ENCODE measurements around the gene G6PC2. TPM values are rescaled to one million over a fixed set of nuclear protein-coding genes. Genes with fewer than 3 reads are reported as not detected.

Gene G6PC2
- total RNA-seq, 1 experiment from 2014 or later: not detected

GRCh38 chr2:168928113-168928831 lies 27.2 kb downstream of the G6PC2 start (continued):
- TF ChIP-seq, protein P1, sequence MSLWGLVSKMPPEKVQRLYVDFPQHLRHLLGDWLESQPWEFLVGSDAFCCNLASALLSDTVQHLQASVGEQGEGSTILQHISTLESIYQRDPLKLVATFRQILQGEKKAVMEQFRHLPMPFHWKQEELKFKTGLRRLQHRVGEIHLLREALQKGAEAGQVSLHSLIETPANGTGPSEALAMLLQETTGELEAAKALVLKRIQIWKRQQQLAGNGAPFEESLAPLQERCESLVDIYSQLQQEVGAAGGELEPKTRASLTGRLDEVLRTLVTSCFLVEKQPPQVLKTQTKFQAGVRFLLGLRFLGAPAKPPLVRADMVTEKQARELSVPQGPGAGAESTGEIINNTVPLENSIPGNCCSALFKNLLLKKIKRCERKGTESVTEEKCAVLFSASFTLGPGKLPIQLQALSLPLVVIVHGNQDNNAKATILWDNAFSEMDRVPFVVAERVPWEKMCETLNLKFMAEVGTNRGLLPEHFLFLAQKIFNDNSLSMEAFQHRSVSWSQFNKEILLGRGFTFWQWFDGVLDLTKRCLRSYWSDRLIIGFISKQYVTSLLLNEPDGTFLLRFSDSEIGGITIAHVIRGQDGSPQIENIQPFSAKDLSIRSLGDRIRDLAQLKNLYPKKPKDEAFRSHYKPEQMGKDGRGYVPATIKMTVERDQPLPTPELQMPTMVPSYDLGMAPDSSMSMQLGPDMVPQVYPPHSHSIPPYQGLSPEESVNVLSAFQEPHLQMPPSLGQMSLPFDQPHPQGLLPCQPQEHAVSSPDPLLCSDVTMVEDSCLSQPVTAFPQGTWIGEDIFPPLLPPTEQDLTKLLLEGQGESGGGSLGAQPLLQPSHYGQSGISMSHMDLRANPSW (CRISPR knock-in tag; conservative IDR thresholded peaks at IDR 0.05; ENCODE audit: low read depth): no peak
- no peak for TF ChIP-seq MYBL2 (CRISPR knock-in tag; IDR thresholded peaks at IDR 0.05)
- no peak for TF ChIP-seq TEAD1 (CRISPR knock-in tag; IDR thresholded peaks at IDR 0.05)
- no peak for TF ChIP-seq SMAD3 (CRISPR knock-in tag; IDR thresholded peaks at IDR 0.05; ENCODE audit: borderline replicate concordance)
- TF ChIP-seq, protein P2, sequence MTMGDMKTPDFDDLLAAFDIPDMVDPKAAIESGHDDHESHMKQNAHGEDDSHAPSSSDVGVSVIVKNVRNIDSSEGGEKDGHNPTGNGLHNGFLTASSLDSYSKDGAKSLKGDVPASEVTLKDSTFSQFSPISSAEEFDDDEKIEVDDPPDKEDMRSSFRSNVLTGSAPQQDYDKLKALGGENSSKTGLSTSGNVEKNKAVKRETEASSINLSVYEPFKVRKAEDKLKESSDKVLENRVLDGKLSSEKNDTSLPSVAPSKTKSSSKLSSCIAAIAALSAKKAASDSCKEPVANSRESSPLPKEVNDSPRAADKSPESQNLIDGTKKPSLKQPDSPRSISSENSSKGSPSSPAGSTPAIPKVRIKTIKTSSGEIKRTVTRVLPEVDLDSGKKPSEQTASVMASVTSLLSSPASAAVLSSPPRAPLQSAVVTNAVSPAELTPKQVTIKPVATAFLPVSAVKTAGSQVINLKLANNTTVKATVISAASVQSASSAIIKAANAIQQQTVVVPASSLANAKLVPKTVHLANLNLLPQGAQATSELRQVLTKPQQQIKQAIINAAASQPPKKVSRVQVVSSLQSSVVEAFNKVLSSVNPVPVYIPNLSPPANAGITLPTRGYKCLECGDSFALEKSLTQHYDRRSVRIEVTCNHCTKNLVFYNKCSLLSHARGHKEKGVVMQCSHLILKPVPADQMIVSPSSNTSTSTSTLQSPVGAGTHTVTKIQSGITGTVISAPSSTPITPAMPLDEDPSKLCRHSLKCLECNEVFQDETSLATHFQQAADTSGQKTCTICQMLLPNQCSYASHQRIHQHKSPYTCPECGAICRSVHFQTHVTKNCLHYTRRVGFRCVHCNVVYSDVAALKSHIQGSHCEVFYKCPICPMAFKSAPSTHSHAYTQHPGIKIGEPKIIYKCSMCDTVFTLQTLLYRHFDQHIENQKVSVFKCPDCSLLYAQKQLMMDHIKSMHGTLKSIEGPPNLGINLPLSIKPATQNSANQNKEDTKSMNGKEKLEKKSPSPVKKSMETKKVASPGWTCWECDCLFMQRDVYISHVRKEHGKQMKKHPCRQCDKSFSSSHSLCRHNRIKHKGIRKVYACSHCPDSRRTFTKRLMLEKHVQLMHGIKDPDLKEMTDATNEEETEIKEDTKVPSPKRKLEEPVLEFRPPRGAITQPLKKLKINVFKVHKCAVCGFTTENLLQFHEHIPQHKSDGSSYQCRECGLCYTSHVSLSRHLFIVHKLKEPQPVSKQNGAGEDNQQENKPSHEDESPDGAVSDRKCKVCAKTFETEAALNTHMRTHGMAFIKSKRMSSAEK (CRISPR knock-in tag; IDR thresholded peaks at IDR 0.05; ENCODE audit: borderline replicate concordance): no peak
- no peak for TF ChIP-seq NR1H2 (CRISPR knock-in tag; IDR thresholded peaks at IDR 0.05)
- no peak for TF ChIP-seq CBFB (CRISPR knock-in tag; IDR thresholded peaks at IDR 0.05; ENCODE audit: low read depth)
- TF ChIP-seq, protein P3, sequence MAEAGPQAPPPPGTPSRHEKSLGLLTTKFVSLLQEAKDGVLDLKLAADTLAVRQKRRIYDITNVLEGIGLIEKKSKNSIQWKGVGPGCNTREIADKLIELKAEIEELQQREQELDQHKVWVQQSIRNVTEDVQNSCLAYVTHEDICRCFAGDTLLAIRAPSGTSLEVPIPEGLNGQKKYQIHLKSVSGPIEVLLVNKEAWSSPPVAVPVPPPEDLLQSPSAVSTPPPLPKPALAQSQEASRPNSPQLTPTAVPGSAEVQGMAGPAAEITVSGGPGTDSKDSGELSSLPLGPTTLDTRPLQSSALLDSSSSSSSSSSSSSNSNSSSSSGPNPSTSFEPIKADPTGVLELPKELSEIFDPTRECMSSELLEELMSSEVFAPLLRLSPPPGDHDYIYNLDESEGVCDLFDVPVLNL (CRISPR knock-in tag; IDR thresholded peaks at IDR 0.05; ENCODE audit: borderline replicate concordance, low read depth): no peak
- TF ChIP-seq, protein P4, sequence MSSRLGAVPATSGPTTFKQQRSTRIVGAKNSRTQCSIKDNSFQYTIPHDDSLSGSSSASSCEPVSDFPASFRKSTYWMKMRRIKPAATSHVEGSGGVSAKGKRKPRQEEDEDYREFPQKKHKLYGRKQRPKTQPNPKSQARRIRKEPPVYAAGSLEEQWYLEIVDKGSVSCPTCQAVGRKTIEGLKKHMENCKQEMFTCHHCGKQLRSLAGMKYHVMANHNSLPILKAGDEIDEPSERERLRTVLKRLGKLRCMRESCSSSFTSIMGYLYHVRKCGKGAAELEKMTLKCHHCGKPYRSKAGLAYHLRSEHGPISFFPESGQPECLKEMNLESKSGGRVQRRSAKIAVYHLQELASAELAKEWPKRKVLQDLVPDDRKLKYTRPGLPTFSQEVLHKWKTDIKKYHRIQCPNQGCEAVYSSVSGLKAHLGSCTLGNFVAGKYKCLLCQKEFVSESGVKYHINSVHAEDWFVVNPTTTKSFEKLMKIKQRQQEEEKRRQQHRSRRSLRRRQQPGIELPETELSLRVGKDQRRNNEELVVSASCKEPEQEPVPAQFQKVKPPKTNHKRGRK (CRISPR knock-in tag; IDR thresholded peaks at IDR 0.05; ENCODE audit: borderline replicate concordance): no peak
- TF ChIP-seq PRRX2 (CRISPR knock-in tag; IDR thresholded peaks at IDR 0.05): no peak

- H3K27me3 Mint-ChIP-seq (ENCODE audit: low read depth): no peaks in the 10 kb centered on the region
- CTCF ChIA-PET: no interaction called here
- POLR2A ChIA-PET: no interaction called here
- DNase-seq (ENCODE audit: low spot score) (no peak), ATAC-seq (no peak)
- no peak overlapping the region for H3K27ac Mint-ChIP-seq
- H3K4me1 Mint-ChIP-seq: peaks cover 9% of the 10 kb centered on the region
- H3K36me3 Mint-ChIP-seq: no peaks in the 10 kb centered on the region
- H3K4me3 Mint-ChIP-seq: no peak overlapping the region
- peaks cover 5% of the 10 kb centered on the region for H3K9me3 Mint-ChIP-seq
- TF ChIP-seq, protein P5, sequence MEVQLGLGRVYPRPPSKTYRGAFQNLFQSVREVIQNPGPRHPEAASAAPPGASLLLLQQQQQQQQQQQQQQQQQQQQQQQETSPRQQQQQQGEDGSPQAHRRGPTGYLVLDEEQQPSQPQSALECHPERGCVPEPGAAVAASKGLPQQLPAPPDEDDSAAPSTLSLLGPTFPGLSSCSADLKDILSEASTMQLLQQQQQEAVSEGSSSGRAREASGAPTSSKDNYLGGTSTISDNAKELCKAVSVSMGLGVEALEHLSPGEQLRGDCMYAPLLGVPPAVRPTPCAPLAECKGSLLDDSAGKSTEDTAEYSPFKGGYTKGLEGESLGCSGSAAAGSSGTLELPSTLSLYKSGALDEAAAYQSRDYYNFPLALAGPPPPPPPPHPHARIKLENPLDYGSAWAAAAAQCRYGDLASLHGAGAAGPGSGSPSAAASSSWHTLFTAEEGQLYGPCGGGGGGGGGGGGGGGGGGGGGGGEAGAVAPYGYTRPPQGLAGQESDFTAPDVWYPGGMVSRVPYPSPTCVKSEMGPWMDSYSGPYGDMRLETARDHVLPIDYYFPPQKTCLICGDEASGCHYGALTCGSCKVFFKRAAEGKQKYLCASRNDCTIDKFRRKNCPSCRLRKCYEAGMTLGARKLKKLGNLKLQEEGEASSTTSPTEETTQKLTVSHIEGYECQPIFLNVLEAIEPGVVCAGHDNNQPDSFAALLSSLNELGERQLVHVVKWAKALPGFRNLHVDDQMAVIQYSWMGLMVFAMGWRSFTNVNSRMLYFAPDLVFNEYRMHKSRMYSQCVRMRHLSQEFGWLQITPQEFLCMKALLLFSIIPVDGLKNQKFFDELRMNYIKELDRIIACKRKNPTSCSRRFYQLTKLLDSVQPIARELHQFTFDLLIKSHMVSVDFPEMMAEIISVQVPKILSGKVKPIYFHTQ (CRISPR knock-in tag; IDR thresholded peaks at IDR 0.05): no peak
- TF ChIP-seq, protein P6, sequence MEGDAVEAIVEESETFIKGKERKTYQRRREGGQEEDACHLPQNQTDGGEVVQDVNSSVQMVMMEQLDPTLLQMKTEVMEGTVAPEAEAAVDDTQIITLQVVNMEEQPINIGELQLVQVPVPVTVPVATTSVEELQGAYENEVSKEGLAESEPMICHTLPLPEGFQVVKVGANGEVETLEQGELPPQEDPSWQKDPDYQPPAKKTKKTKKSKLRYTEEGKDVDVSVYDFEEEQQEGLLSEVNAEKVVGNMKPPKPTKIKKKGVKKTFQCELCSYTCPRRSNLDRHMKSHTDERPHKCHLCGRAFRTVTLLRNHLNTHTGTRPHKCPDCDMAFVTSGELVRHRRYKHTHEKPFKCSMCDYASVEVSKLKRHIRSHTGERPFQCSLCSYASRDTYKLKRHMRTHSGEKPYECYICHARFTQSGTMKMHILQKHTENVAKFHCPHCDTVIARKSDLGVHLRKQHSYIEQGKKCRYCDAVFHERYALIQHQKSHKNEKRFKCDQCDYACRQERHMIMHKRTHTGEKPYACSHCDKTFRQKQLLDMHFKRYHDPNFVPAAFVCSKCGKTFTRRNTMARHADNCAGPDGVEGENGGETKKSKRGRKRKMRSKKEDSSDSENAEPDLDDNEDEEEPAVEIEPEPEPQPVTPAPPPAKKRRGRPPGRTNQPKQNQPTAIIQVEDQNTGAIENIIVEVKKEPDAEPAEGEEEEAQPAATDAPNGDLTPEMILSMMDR (IDR thresholded peaks at IDR 0.05): no peak
- no peak for TF ChIP-seq ZBTB21 (CRISPR knock-in tag; IDR thresholded peaks at IDR 0.05; ENCODE audit: borderline replicate concordance)
- TF ChIP-seq, protein P7, sequence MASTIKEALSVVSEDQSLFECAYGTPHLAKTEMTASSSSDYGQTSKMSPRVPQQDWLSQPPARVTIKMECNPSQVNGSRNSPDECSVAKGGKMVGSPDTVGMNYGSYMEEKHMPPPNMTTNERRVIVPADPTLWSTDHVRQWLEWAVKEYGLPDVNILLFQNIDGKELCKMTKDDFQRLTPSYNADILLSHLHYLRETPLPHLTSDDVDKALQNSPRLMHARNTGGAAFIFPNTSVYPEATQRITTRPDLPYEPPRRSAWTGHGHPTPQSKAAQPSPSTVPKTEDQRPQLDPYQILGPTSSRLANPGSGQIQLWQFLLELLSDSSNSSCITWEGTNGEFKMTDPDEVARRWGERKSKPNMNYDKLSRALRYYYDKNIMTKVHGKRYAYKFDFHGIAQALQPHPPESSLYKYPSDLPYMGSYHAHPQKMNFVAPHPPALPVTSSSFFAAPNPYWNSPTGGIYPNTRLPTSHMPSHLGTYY (CRISPR knock-in tag; IDR thresholded peaks at IDR 0.05): no peak
- TF ChIP-seq ZNF671 (CRISPR knock-in tag; IDR thresholded peaks at IDR 0.05): no peak
- TF ChIP-seq ZNF423 (CRISPR knock-in tag; IDR thresholded peaks at IDR 0.05): no peak
- TF ChIP-seq ZNF263 (CRISPR knock-in tag; IDR thresholded peaks at IDR 0.05; ENCODE audit: low read depth): no peak
- TF ChIP-seq, protein P4 (CRISPR knock-in tag; IDR thresholded peaks at IDR 0.05; ENCODE audit: borderline replicate concordance): no peak
Observed at GRCh38 chr2:168929031-168929430, 27.9 kb downstream of the G6PC2 start.
